B cell (primary cell): ENCODE data around the gene MT1M. TPM values are rescaled to one million over a fixed set of nuclear protein-coding genes. Genes with fewer than 3 reads are reported as not detected.

Experiments used
- ATAC-seq: fragments of 200-7000 bp; cut with Tn5 transposase; one replicate; pipeline ENCODE4 v1.10.0; 2021; ENCODE audit warnings: low read depth, mild to moderate bottlenecking, moderate number of reproducible peaks, moderate library complexity
- CTCF ChIA-PET: fragments of 350-600 bp; sonication (Branson Sonifier 250); formaldehyde crosslinking; loops from one replicate; lab custom pipeline; 2021; ENCODE audit warnings: antibody characterized with exemption, inconsistent platforms; lab: Charles Lee
- POLR2A ChIA-PET: fragments of 350-600 bp; sonication (Branson Sonifier 250); formaldehyde crosslinking; loops from one replicate; lab custom pipeline; 2021; ENCODE audit warnings: antibody characterized with exemption; lab: Charles Lee
- DNase-seq: peaks from one replicate; pipeline ENCODE4 v3.0.0; 2013
- H2AFZ ChIP-seq: 2 replicates; pipeline ENCODE4 v1.6.1; 2012; ENCODE audit warnings: mild to moderate bottlenecking, low read depth, low read length; ENCODE audit not compliant: insufficient read depth, poor library complexity, severe bottlenecking
- H3K27ac ChIP-seq, 2 donors: 1 replicate in 1 of 2; 2 replicates in 1 of 2; pipeline ENCODE4 v1.5.1; 2012 to 2013; ENCODE audit warnings: low read length in 2 of 2, mild to moderate bottlenecking in 2 of 2, moderate library complexity in 1 of 2
- H3K27me3 ChIP-seq, 4 experiments: fragments of 200-600 bp in 1 of 4; sonication (generic) in 1 of 4; replicated peaks in 1 of 4; 1 replicate in 2 of 4; 2 replicates in 2 of 4; pipeline versions ENCODE4 v1.6.1 to v1.7.0; 2013 to 2016; ENCODE audit warnings: low read length in 3 of 4, mild to moderate bottlenecking in 2 of 4, mixed read lengths in 1 of 4, moderate library complexity in 1 of 4; ENCODE audit not compliant: insufficient read depth in 4 of 4, control insufficient read depth in 3 of 4; ENCODE audit errors: control extremely low read depth in 1 of 4
- H3K36me3 ChIP-seq, 2 experiments: replicated peaks in 1 of 2; 1 replicate in 1 of 2; 2 replicates in 1 of 2; pipeline versions ENCODE4 v1.6.1 to v1.7.1; 2013; ENCODE audit warnings: low read length in 1 of 2; ENCODE audit not compliant: insufficient read depth in 2 of 2, control insufficient read depth in 1 of 2; ENCODE audit errors: control extremely low read depth in 1 of 2, extremely low read depth in 1 of 2
- H3K4me1 ChIP-seq, 2 donors: fragments of 200-600 bp in 1 of 2; sonication (generic) in 1 of 2; 1 replicate in 1 of 2; 2 replicates in 1 of 2; pipeline versions ENCODE4 v1.5.1 to v1.6.1; 2013 to 2017; ENCODE audit warnings: low read length in 2 of 2; ENCODE audit not compliant: control insufficient read depth in 2 of 2, insufficient read depth in 2 of 2
- H3K4me2 ChIP-seq: replicated peaks from 2 replicates; pipeline ENCODE3; 2012; ENCODE audit warnings: mild to moderate bottlenecking, low read depth, low read length; ENCODE audit not compliant: poor library complexity, severe bottlenecking
- H3K4me3 ChIP-seq, 5 experiments: fragments of 200-600 bp in 1 of 5; sonication (generic) in 1 of 5; 1 replicate in 3 of 5; 2 replicates in 2 of 5; pipeline versions ENCODE4 v1.5.1 to v1.7.0; 2011 to 2016; ENCODE audit warnings: low read length in 4 of 5, mild to moderate bottlenecking in 4 of 5, low read depth in 2 of 5, control low read depth in 1 of 5, moderate library complexity in 1 of 5; ENCODE audit not compliant: insufficient read depth in 1 of 5; ENCODE audit errors: control extremely low read depth in 1 of 5, extremely low read depth in 1 of 5
- H3K79me2 ChIP-seq: fragments of 200-600 bp; sonication (generic); one replicate; pipeline ENCODE4 v1.6.0; 2016; ENCODE audit warnings: low read length; ENCODE audit not compliant: control insufficient read depth, insufficient read depth
- H3K9ac ChIP-seq: fragments of 200-600 bp; sonication (generic); 2 replicates; pipeline ENCODE4 v1.6.1; 2017; ENCODE audit warnings: mild to moderate bottlenecking, low read length, moderate library complexity
- H3K9me3 ChIP-seq, 3 donors: one replicate each; pipeline versions ENCODE4 v1.6.1 to v1.7.1; 2013; ENCODE audit warnings: low read length in 2 of 3; ENCODE audit not compliant: control insufficient read depth in 2 of 3, insufficient read depth in 1 of 3; ENCODE audit errors: control extremely low read depth in 1 of 3
- H4K20me1 ChIP-seq: 2 replicates; pipeline ENCODE4 v1.6.0; 2012; ENCODE audit warnings: mild to moderate bottlenecking, low read length; ENCODE audit not compliant: insufficient read depth, control insufficient read depth, poor library complexity, severe bottlenecking
- H3K27ac Mint-ChIP-seq: one replicate; pipeline ENCODE4 v1.8.0; 2021; ENCODE audit warnings: mixed read lengths
- H3K27me3 Mint-ChIP-seq: one replicate; pipeline ENCODE4 v1.8.0; 2021; ENCODE audit warnings: mixed read lengths
- H3K4me1 Mint-ChIP-seq: one replicate; pipeline ENCODE4 v1.8.0; 2021; ENCODE audit warnings: mixed read lengths
- H3K4me3 Mint-ChIP-seq: one replicate; pipeline ENCODE4 v1.8.0; 2021; ENCODE audit warnings: mixed read lengths
- H3K9me3 Mint-ChIP-seq: one replicate; pipeline ENCODE4 v1.8.0; 2022; ENCODE audit warnings: mixed read lengths; ENCODE audit not compliant: insufficient read depth
- EZH2 ChIP-seq: IDR thresholded peaks from 2 replicates; pipeline ENCODE4 v1.6.1; 2012; ENCODE audit warnings: borderline replicate concordance, low read depth, mild to moderate bottlenecking, moderate library complexity, low read length; ENCODE audit not compliant: insufficient read depth, poor library complexity, severe bottlenecking
- WGBS: methylation state at CpG from one replicate; pipeline ENCODE4 v1.1.5; 2013; ENCODE audit warnings: missing lambda C conversion rate; ENCODE audit not compliant: insufficient coverage; 5-methylcytosine and 5-hydroxymethylcytosine counted together
- intact Hi-C: fragments of 100-400 bp; cut with micrococcal nuclease; formaldehyde crosslinking; loops from one replicate; pipeline ENCODE4 v1.10.0; 2022
- polyA plus RNA-seq: library from polyadenylated mRNA; depleted of rRNA; stranded (reverse); fragments of >200 nt; gene quantifications from 2 replicates; pipeline ENCODE4 v1.2.3, GENCODE V29; 2012
- total RNA-seq, 2 donors: library from RNA; stranded (reverse); fragments of 120-200 nt in 1 of 2; gene quantifications; 1 replicate in 1 of 2; 2 replicates in 1 of 2; pipeline versions ENCODE4 v1.2.3 to v1.2.4, GENCODE V29; 2013 to 2022
- TF ChIP-seq, protein P1 (sequence below): fragments of 200-600 bp; IDR thresholded peaks from one replicate; pipeline ENCODE4 v1.8.0; 2022; ENCODE audit warnings: antibody characterized with exemption, mild to moderate bottlenecking

Gene MT1M
- total and polyA plus RNA-seq, 2 donors (not counting 1 experiment from before 2014, with no cell fraction given): not detected

DNA sequence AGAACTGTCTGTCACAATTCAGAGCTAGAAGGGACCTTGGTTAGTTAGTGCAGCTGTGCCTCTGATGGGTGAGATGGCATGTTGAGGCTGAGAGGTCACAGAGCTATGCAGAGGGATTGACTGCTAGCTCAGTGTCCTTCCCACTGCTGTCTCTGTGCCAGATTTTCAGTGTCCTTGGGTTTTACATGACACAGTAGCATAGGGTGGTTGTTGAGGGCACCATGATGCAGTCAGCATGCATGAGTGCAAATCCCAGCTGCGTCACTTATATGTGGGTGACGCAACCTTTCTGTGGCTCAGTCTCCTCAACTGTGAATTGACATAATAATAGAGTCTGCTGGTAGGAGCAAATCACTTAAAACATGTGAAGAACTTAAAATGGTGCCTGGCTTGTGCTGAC is 8.7 kb downstream of the MT1M start:
- intact Hi-C loops: no loop called here

More for the DNA sequence above, 8.7 kb downstream of the MT1M start:
- H4K20me1 ChIP-seq: no peaks in the 10 kb centered on the region
- peaks cover 18 to 27% of the 10 kb centered on the region in 2 donors for H3K4me1 ChIP-seq
- no peak overlapping the region for H3K9ac ChIP-seq
- no peaks in the 10 kb centered on the region for H3K36me3 ChIP-seq
- no peak overlapping the region for H3K27ac ChIP-seq
- no peak overlapping the region for H3K4me3 ChIP-seq
- WGBS: no CpG with 5 or more reads among the region's 2 CpGs
- no peak for DNase-seq
- H3K4me1 Mint-ChIP-seq: peaks cover 24% of the 10 kb centered on the region
- no peaks in the 10 kb centered on the region for H3K79me2 ChIP-seq
- H3K9me3 ChIP-seq: peaks cover 0 to 4% (median 0%) of the 10 kb centered on the region in 3 donors
- H3K9me3 Mint-ChIP-seq: no peaks in the 10 kb centered on the region
- TF ChIP-seq EZH2: no peak
- TF ChIP-seq, protein P1, sequence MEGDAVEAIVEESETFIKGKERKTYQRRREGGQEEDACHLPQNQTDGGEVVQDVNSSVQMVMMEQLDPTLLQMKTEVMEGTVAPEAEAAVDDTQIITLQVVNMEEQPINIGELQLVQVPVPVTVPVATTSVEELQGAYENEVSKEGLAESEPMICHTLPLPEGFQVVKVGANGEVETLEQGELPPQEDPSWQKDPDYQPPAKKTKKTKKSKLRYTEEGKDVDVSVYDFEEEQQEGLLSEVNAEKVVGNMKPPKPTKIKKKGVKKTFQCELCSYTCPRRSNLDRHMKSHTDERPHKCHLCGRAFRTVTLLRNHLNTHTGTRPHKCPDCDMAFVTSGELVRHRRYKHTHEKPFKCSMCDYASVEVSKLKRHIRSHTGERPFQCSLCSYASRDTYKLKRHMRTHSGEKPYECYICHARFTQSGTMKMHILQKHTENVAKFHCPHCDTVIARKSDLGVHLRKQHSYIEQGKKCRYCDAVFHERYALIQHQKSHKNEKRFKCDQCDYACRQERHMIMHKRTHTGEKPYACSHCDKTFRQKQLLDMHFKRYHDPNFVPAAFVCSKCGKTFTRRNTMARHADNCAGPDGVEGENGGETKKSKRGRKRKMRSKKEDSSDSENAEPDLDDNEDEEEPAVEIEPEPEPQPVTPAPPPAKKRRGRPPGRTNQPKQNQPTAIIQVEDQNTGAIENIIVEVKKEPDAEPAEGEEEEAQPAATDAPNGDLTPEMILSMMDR: no peak
- H3K27me3 ChIP-seq: peaks cover 0 to 70% (median 25%) of the 10 kb centered on the region in 4 experiments
- H3K4me3 Mint-ChIP-seq: no peak overlapping the region
- H2AFZ ChIP-seq: no peak overlapping the region
- ATAC-seq: no peak
- CTCF ChIA-PET: no interaction called here
- peaks cover 78% of the 10 kb centered on the region for H3K27me3 Mint-ChIP-seq
- no peak overlapping the region for H3K27ac Mint-ChIP-seq
- H3K4me2 ChIP-seq: no peak overlapping the region
- POLR2A ChIA-PET: interaction anchor here (0.5 kb wide), 1 partner anchor 14 kb away, joined by 3 read pairs; no protein-coding TSS in a partner anchor
